GM23338 (cell line): ENCODE results near the gene NDUFV2. TPM values are rescaled to one million over a fixed set of nuclear protein-coding genes. Genes with fewer than 3 reads are reported as not detected.

Experiments used
- ATAC-seq: fragments of 200-7000 bp; cut with Tn5 transposase; 3 replicates; pipeline ENCODE4 v1.9.1; 2020
- DNase-seq: peaks from one replicate; pipeline ENCODE4 v3.0.0-alpha.2; 2015; ENCODE audit warnings: low spot score
- H2AFZ ChIP-seq: fragments of 200-600 bp; sonication (generic); 2 replicates; pipeline ENCODE4 v1.8.0; 2016; ENCODE audit warnings: antibody characterized with exemption, mild to moderate bottlenecking, moderate library complexity
- H3F3A ChIP-seq: fragments of 200-600 bp; sonication (generic); replicated peaks from 2 replicates; pipeline ENCODE4 v1.8.0; 2017; ENCODE audit warnings: antibody characterized with exemption, mixed run types, low read depth
- H3K27ac ChIP-seq: fragments of 200-600 bp; sonication (generic); 2 replicates; pipeline ENCODE4 v1.6.1; 2016; ENCODE audit warnings: low read depth
- H3K27me3 ChIP-seq: fragments of 200-600 bp; sonication (generic); 2 replicates; pipeline ENCODE4 v1.8.0; 2016; ENCODE audit warnings: mild to moderate bottlenecking, mixed run types, moderate library complexity; ENCODE audit not compliant: insufficient read depth
- H3K36me3 ChIP-seq: fragments of 200-600 bp; sonication (generic); 2 replicates; pipeline ENCODE4 v1.8.0; 2016; ENCODE audit warnings: mild to moderate bottlenecking; ENCODE audit not compliant: insufficient read depth
- H3K4me1 ChIP-seq: fragments of 200-600 bp; sonication (generic); 2 replicates; pipeline ENCODE4 v1.8.0; 2016; ENCODE audit warnings: mild to moderate bottlenecking, moderate library complexity; ENCODE audit not compliant: insufficient read depth
- H3K4me2 ChIP-seq: fragments of 200-600 bp; sonication (generic); 2 replicates; pipeline ENCODE4 v1.7.1; 2017; ENCODE audit warnings: mixed run types
- H3K4me3 ChIP-seq: fragments of 200-600 bp; sonication (generic); 2 replicates; pipeline ENCODE4 v1.6.1; 2016; ENCODE audit warnings: mixed run types
- H3K79me2 ChIP-seq: fragments of 200-600 bp; sonication (generic); replicated peaks from 2 replicates; pipeline ENCODE4 v1.8.0; 2017; ENCODE audit warnings: mild to moderate bottlenecking; ENCODE audit not compliant: insufficient read depth
- H3K9me2 ChIP-seq: fragments of 200-600 bp; sonication (generic); 2 replicates; pipeline ENCODE4 v1.8.0; 2017; ENCODE audit not compliant: insufficient read depth
- H4K20me1 ChIP-seq: fragments of 200-600 bp; sonication (generic); replicated peaks from 2 replicates; pipeline ENCODE4 v1.8.0; 2017; ENCODE audit warnings: mild to moderate bottlenecking; ENCODE audit not compliant: insufficient read depth
- H3K27ac Mint-ChIP-seq: 2 replicates; pipeline ENCODE4 v1.8.0; 2020; ENCODE audit warnings: inconsistent platforms, mild to moderate bottlenecking, moderate library complexity, mixed read lengths
- H3K27me3 Mint-ChIP-seq: 3 replicates; pipeline ENCODE4 v1.8.0; 2022; ENCODE audit warnings: low read depth, mild to moderate bottlenecking, moderate library complexity, mixed read lengths, inconsistent platforms; ENCODE audit not compliant: insufficient read depth, poor library complexity
- H3K36me3 Mint-ChIP-seq: 3 replicates; pipeline ENCODE4 v1.8.0; 2021; ENCODE audit warnings: low read depth, mild to moderate bottlenecking, inconsistent platforms, moderate library complexity, mixed read lengths
- H3K4me1 Mint-ChIP-seq: 3 replicates; pipeline ENCODE4 v1.8.0; 2020; ENCODE audit warnings: mild to moderate bottlenecking, inconsistent platforms, mixed read lengths
- H3K4me3 Mint-ChIP-seq: 3 replicates; pipeline ENCODE4 v1.8.0; 2021; ENCODE audit warnings: moderate library complexity, mild to moderate bottlenecking, inconsistent platforms, mixed read lengths
- H3K9me3 Mint-ChIP-seq: 3 replicates; pipeline ENCODE4 v1.8.0; 2020; ENCODE audit warnings: moderate library complexity, mild to moderate bottlenecking, inconsistent platforms, mixed read lengths
- CREB1 ChIP-seq: fragments of 250-450 bp; sonication (Bioruptor Pico); IDR thresholded peaks from 2 replicates; pipeline ENCODE4 v1.5.0; 2020; ENCODE audit warnings: low read depth, mild to moderate bottlenecking, moderate library complexity
- CTCF ChIP-seq, 2 experiments: fragments of 200-600 bp in 1 of 2; sonication (generic) in 1 of 2; conservative IDR thresholded peaks; 2 replicates each; pipeline versions ENCODE4 v1.5.1 to v1.6.1; 2016 to 2017; ENCODE audit warnings: antibody characterized with exemption in 2 of 2, low read depth in 2 of 2, mild to moderate bottlenecking in 2 of 2, moderate library complexity in 1 of 2
- ETS1 ChIP-seq: IDR thresholded peaks from 2 replicates; pipeline ENCODE4 v1.6.1; 2016; ENCODE audit warnings: antibody characterized with exemption
- EZH2 ChIP-seq: fragments of 200-600 bp; sonication (generic); IDR thresholded peaks from one replicate; pipeline ENCODE4 v1.8.0; 2017; ENCODE audit warnings: antibody characterized with exemption, mild to moderate bottlenecking, low read depth; ENCODE audit not compliant: unreplicated experiment
- EZH2phosphoT487 ChIP-seq: fragments of 200-600 bp; sonication (generic); IDR thresholded peaks from one replicate; pipeline ENCODE4 v1.8.1; 2018; ENCODE audit warnings: antibody characterized with exemption; ENCODE audit not compliant: unreplicated experiment
- JUNB ChIP-seq: IDR thresholded peaks from one replicate; pipeline ENCODE4 v1.6.1; 2016; ENCODE audit warnings: antibody characterized with exemption; ENCODE audit not compliant: unreplicated experiment
- NANOG ChIP-seq: IDR thresholded peaks from 2 replicates; pipeline ENCODE4 v1.6.1; 2016; ENCODE audit warnings: antibody characterized with exemption, borderline replicate concordance
- POLR2AphosphoS5 ChIP-seq: IDR thresholded peaks from 2 replicates; pipeline ENCODE4 v1.6.1; 2016; ENCODE audit warnings: antibody characterized with exemption, low read depth
- REST ChIP-seq: IDR thresholded peaks from one replicate; pipeline ENCODE4 v1.6.1; 2018; ENCODE audit warnings: antibody characterized with exemption; ENCODE audit not compliant: unreplicated experiment
- STAT1 ChIP-seq: IDR thresholded peaks from one replicate; pipeline ENCODE4 v1.6.1; 2016; ENCODE audit warnings: antibody characterized with exemption; ENCODE audit not compliant: unreplicated experiment
- ZNF114 ChIP-seq: fragments of 250-450 bp; sonication (Bioruptor Pico); IDR thresholded peaks from 2 replicates; pipeline ENCODE4 v1.5.0; 2020; ENCODE audit warnings: mild to moderate bottlenecking, moderate library complexity
- ZNF331 ChIP-seq: fragments of 250-450 bp; sonication (Bioruptor Pico); IDR thresholded peaks from 2 replicates; pipeline ENCODE4 v1.5.0; 2020; ENCODE audit warnings: low read depth, mild to moderate bottlenecking, moderate library complexity
- ZNF462 ChIP-seq: fragments of 250-450 bp; sonication (Bioruptor Pico); IDR thresholded peaks from 2 replicates; pipeline ENCODE4 v1.5.0; 2020; ENCODE audit warnings: mild to moderate bottlenecking, moderate library complexity
- polyA plus RNA-seq: library from polyadenylated mRNA; unstranded; fragments of >200 nt; fragmentation: Nextera tagmentation; extraction: Ambion mirVana; gene quantifications from 2 replicates; pipeline ENCODE4 v1.2.1, GENCODE V29; 2016
- total RNA-seq: library from RNA; depleted of rRNA; stranded (reverse); fragments of >200 nt; shearing (Covaris generic); gene quantifications from 2 replicates; pipeline ENCODE4 v1.2.3, GENCODE V29; 2014

Gene NDUFV2
- total and polyA plus RNA-seq, 2 experiments from 2014 or later = 157 to 577 TPM

- Histone ChIP-seq H3K4me2 (no peak overlapping the region), H4K20me1 (no peaks in the 10 kb centered on the region; the same call in 1 of the 2 replicates), H2AFZ (no peak overlapping the region), H3K4me3 (no peak overlapping the region), H3K9me2 (no peaks in the 10 kb centered on the region), H3F3A (no peaks in the 10 kb centered on the region), H3K27me3 (no peaks in the 10 kb centered on the region), H3K36me3 (no peaks in the 10 kb centered on the region), H3K79me2 (peaks cover 52% of the 10 kb centered on the region), H3K27ac (no peak overlapping the region), H3K4me1 (no peaks in the 10 kb centered on the region)
- peaks cover under 1% of the 10 kb centered on the region; the same call in 1 of the 3 replicates for H3K36me3 Mint-ChIP-seq
- no peak overlapping the region for H3K27ac Mint-ChIP-seq
- DNase-seq (no peak), ATAC-seq (no peak)
- no peak overlapping the region for H3K4me3 Mint-ChIP-seq
- peaks cover 10% of the 10 kb centered on the region; the same call in 2 of the 3 replicates for H3K4me1 Mint-ChIP-seq
- TF ChIP-seq POLR2AphosphoS5 = no peak
- no peak for TF ChIP-seq NANOG
- TF ChIP-seq EZH2 = no peak
- TF ChIP-seq STAT1 = no peak
- TF ChIP-seq CREB1 (CRISPR knock-in tag) = no peak
- no peak for TF ChIP-seq REST
- no peak for TF ChIP-seq ZNF114
- no peak for TF ChIP-seq ETS1
- TF ChIP-seq EZH2phosphoT487 = no peak
- no peak for TF ChIP-seq JUNB
- TF ChIP-seq CTCF (conservative IDR thresholded peaks at IDR 0.05; ENCODE audit: low read depth in 2 of 2) = no peak
- TF ChIP-seq ZNF331 (CRISPR knock-in tag) = no peak
- no peak for TF ChIP-seq ZNF462
- no peaks in the 10 kb centered on the region for H3K9me3 Mint-ChIP-seq
- peaks cover 3% of the 10 kb centered on the region for H3K27me3 Mint-ChIP-seq
Observed at GRCh38 chr18:9181275-9181674, 78.8 kb downstream of the NDUFV2 start.
